ENCODE data around the gene GDF2. TPM values are rescaled to one million over a fixed set of nuclear protein-coding genes. Genes with fewer than 3 reads are reported as not detected.

Gene GDF2
- total and polyA plus RNA-seq, 2 experiments from 2014 or later, result not detected

GRCh38 chr10:47363781-47364180, 41.5 kb downstream of the GDF2 start:
- Histone ChIP-seq H3F3A (replicated peaks; ENCODE audit: low read depth) (no peaks in the 10 kb centered on the region), H3K9me2 (ENCODE audit: insufficient read depth) (no peaks in the 10 kb centered on the region), H3K79me2 (replicated peaks; ENCODE audit: insufficient read depth) (no peaks in the 10 kb centered on the region), H3K4me2 (no peak overlapping the region), H3K27ac (ENCODE audit: low read depth) (no peak overlapping the region), H3K36me3 (ENCODE audit: insufficient read depth) (no peaks in the 10 kb centered on the region), H3K27me3 (ENCODE audit: insufficient read depth) (no peaks in the 10 kb centered on the region), H3K4me1 (ENCODE audit: insufficient read depth) (no peaks in the 10 kb centered on the region), H4K20me1 (replicated peaks; ENCODE audit: insufficient read depth) (no peaks in the 10 kb centered on the region), H3K4me3 (no peak overlapping the region), H2AFZ (no peak overlapping the region)
- DNase-seq (ENCODE audit: low spot score), result no peak
- H3K27ac Mint-ChIP-seq, result no peak overlapping the region
- no peak for TF ChIP-seq CREB1 (CRISPR knock-in tag; IDR thresholded peaks at IDR 0.05; ENCODE audit: low read depth)
- TF ChIP-seq, protein P1, sequence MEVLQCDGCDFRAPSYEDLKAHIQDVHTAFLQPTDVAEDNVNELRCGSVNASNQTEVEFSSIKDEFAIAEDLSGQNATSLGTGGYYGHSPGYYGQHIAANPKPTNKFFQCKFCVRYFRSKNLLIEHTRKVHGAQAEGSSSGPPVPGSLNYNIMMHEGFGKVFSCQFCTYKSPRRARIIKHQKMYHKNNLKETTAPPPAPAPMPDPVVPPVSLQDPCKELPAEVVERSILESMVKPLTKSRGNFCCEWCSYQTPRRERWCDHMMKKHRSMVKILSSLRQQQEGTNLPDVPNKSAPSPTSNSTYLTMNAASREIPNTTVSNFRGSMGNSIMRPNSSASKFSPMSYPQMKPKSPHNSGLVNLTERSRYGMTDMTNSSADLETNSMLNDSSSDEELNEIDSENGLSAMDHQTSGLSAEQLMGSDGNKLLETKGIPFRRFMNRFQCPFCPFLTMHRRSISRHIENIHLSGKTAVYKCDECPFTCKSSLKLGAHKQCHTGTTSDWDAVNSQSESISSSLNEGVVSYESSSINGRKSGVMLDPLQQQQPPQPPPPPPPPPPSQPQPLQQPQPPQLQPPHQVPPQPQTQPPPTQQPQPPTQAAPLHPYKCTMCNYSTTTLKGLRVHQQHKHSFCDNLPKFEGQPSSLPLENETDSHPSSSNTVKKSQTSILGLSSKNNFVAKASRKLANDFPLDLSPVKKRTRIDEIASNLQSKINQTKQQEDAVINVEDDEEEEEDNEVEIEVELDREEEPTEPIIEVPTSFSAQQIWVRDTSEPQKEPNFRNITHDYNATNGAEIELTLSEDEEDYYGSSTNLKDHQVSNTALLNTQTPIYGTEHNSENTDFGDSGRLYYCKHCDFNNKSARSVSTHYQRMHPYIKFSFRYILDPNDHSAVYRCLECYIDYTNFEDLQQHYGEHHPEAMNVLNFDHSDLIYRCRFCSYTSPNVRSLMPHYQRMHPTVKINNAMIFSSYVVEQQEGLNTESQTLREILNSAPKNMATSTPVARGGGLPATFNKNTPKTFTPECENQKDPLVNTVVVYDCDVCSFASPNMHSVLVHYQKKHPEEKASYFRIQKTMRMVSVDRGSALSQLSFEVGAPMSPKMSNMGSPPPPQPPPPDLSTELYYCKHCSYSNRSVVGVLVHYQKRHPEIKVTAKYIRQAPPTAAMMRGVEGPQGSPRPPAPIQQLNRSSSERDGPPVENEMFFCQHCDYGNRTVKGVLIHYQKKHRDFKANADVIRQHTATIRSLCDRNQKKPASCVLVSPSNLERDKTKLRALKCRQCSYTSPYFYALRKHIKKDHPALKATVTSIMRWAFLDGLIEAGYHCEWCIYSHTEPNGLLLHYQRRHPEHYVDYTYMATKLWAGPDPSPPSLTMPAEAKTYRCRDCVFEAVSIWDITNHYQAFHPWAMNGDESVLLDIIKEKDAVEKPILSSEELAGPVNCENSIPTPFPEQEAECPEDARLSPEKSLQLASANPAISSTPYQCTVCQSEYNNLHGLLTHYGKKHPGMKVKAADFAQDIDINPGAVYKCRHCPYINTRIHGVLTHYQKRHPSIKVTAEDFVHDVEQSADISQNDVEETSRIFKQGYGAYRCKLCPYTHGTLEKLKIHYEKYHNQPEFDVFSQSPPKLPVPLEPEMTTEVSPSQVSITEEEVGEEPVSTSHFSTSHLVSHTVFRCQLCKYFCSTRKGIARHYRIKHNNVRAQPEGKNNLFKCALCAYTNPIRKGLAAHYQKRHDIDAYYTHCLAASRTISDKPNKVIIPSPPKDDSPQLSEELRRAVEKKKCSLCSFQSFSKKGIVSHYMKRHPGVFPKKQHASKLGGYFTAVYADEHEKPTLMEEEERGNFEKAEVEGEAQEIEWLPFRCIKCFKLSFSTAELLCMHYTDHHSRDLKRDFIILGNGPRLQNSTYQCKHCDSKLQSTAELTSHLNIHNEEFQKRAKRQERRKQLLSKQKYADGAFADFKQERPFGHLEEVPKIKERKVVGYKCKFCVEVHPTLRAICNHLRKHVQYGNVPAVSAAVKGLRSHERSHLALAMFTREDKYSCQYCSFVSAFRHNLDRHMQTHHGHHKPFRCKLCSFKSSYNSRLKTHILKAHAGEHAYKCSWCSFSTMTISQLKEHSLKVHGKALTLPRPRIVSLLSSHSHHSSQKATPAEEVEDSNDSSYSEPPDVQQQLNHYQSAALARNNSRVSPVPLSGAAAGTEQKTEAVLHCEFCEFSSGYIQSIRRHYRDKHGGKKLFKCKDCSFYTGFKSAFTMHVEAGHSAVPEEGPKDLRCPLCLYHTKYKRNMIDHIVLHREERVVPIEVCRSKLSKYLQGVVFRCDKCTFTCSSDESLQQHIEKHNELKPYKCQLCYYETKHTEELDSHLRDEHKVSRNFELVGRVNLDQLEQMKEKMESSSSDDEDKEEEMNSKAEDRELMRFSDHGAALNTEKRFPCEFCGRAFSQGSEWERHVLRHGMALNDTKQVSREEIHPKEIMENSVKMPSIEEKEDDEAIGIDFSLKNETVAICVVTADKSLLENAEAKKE (CRISPR knock-in tag; IDR thresholded peaks at IDR 0.05), result no peak
- TF ChIP-seq POLR2AphosphoS5 (IDR thresholded peaks at IDR 0.05; ENCODE audit: low read depth), result no peak
- TF ChIP-seq NANOG (IDR thresholded peaks at IDR 0.05; ENCODE audit: borderline replicate concordance), result no peak
- TF ChIP-seq EZH2 (IDR thresholded peaks at IDR 0.05; ENCODE audit: low read depth, unreplicated experiment), result no peak
- TF ChIP-seq, protein P2, sequence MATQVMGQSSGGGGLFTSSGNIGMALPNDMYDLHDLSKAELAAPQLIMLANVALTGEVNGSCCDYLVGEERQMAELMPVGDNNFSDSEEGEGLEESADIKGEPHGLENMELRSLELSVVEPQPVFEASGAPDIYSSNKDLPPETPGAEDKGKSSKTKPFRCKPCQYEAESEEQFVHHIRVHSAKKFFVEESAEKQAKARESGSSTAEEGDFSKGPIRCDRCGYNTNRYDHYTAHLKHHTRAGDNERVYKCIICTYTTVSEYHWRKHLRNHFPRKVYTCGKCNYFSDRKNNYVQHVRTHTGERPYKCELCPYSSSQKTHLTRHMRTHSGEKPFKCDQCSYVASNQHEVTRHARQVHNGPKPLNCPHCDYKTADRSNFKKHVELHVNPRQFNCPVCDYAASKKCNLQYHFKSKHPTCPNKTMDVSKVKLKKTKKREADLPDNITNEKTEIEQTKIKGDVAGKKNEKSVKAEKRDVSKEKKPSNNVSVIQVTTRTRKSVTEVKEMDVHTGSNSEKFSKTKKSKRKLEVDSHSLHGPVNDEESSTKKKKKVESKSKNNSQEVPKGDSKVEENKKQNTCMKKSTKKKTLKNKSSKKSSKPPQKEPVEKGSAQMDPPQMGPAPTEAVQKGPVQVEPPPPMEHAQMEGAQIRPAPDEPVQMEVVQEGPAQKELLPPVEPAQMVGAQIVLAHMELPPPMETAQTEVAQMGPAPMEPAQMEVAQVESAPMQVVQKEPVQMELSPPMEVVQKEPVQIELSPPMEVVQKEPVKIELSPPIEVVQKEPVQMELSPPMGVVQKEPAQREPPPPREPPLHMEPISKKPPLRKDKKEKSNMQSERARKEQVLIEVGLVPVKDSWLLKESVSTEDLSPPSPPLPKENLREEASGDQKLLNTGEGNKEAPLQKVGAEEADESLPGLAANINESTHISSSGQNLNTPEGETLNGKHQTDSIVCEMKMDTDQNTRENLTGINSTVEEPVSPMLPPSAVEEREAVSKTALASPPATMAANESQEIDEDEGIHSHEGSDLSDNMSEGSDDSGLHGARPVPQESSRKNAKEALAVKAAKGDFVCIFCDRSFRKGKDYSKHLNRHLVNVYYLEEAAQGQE (IDR thresholded peaks at IDR 0.05; ENCODE audit: unreplicated experiment), result no peak
- TF ChIP-seq, protein P3, sequence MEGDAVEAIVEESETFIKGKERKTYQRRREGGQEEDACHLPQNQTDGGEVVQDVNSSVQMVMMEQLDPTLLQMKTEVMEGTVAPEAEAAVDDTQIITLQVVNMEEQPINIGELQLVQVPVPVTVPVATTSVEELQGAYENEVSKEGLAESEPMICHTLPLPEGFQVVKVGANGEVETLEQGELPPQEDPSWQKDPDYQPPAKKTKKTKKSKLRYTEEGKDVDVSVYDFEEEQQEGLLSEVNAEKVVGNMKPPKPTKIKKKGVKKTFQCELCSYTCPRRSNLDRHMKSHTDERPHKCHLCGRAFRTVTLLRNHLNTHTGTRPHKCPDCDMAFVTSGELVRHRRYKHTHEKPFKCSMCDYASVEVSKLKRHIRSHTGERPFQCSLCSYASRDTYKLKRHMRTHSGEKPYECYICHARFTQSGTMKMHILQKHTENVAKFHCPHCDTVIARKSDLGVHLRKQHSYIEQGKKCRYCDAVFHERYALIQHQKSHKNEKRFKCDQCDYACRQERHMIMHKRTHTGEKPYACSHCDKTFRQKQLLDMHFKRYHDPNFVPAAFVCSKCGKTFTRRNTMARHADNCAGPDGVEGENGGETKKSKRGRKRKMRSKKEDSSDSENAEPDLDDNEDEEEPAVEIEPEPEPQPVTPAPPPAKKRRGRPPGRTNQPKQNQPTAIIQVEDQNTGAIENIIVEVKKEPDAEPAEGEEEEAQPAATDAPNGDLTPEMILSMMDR (conservative IDR thresholded peaks at IDR 0.05; ENCODE audit: low read depth in 2 of 2), result no peak
- TF ChIP-seq EZH2phosphoT487 (IDR thresholded peaks at IDR 0.05; ENCODE audit: unreplicated experiment), result no peak
- TF ChIP-seq ETS1 (IDR thresholded peaks at IDR 0.05), result no peak
- TF ChIP-seq STAT1 (IDR thresholded peaks at IDR 0.05; ENCODE audit: unreplicated experiment), result no peak
- TF ChIP-seq JUNB (IDR thresholded peaks at IDR 0.05; ENCODE audit: unreplicated experiment), result no peak
- no peak for TF ChIP-seq ZNF331 (CRISPR knock-in tag; IDR thresholded peaks at IDR 0.05; ENCODE audit: low read depth)
- no peak for TF ChIP-seq ZNF114 (CRISPR knock-in tag; IDR thresholded peaks at IDR 0.05)
- ATAC-seq, result no peak
- peaks cover 15% of the 10 kb centered on the region for H3K4me1 Mint-ChIP-seq
- H3K4me3 Mint-ChIP-seq, result no peak overlapping the region
- H3K27me3 Mint-ChIP-seq (ENCODE audit: insufficient read depth, low read depth, poor library complexity), result peaks cover 7% of the 10 kb centered on the region
- H3K36me3 Mint-ChIP-seq (ENCODE audit: low read depth), result no peaks in the 10 kb centered on the region
- no peaks in the 10 kb centered on the region for H3K9me3 Mint-ChIP-seq

Data from GM23338 (cell line).